AG04449 (cell line): ENCODE measurements around the gene SRP68.

Experiments used
- CTCF ChIA-PET: fragments of 350-600 bp; formaldehyde crosslinking; extraction: SDS; loops from one replicate; lab custom pipeline; 2021; ENCODE audit warnings: antibody characterized with exemption; lab: Yijun Ruan, JAX
- POLR2A ChIA-PET: fragments of 400-600, 350-600 bp; formaldehyde crosslinking; extraction: SDS; loops from one replicate; lab custom pipeline; 2020; ENCODE audit warnings: antibody characterized with exemption, inconsistent platforms; lab: Yijun Ruan, JAX
- DNase-seq: peaks from one replicate; pipeline ENCODE4 v3.0.0-alpha.2; 2010; ENCODE audit warnings: low read depth, low spot score
- H3K4me3 ChIP-seq: 2 replicates; pipeline ENCODE4 v1.5.1; 2011; ENCODE audit warnings: low read depth, mild to moderate bottlenecking, control low read depth, low read length
- CTCF ChIP-seq: IDR thresholded peaks from one replicate; pipeline ENCODE4 v1.5.1; 2011; ENCODE audit warnings: mild to moderate bottlenecking, moderate library complexity, low read length, control low read depth, inconsistent platforms; ENCODE audit not compliant: insufficient read depth; ENCODE audit errors: missing control alignments

Gene SRP68

GRCh38 chr17:76056882-76057281, 15.4 kb downstream of the SRP68 start:
- no peak overlapping the region for H3K4me3 ChIP-seq
- TF ChIP-seq CTCF = no peak
- ChIA-PET CTCF (interaction anchor here (1.0 to 1.8 kb wide), 2 partner anchors 38 to 43 kb away, joined by 6 to 9 read pairs; no protein-coding TSS in a partner anchor), POLR2A (no interaction called here)
- no peak for DNase-seq

DNA sequence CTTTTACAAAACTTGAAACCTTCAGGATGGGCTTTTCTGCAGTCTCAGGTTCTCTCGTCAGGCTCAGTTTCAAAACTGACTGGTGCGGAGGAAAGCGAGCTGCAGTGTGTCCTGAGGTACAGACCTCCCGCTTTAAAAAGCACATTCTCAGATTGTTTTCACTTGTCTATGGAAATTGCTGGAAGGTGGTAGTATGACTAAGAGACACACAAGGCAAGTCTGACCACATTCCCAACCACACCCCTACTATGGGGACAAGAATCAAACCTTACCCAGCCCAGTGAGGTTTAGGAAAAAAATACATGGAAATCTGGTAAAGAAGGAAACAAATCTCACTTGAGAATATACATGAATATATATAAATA, 18.2 kb downstream of the SRP68 start:
- ChIA-PET POLR2A (no interaction called here), CTCF (interaction anchor here (0.9 to 2.4 kb wide), 5 partner anchors 12 to 226 kb away, joined by 3 to 11 read pairs (median 3); no protein-coding TSS in a partner anchor)
- H3K4me3 ChIP-seq = no peak overlapping the region
- no peak for DNase-seq
- TF ChIP-seq CTCF = no peak

GRCh38 chr17:76053246-76054111, 18.8 kb downstream of the SRP68 start:
- POLR2A ChIA-PET = no interaction called here
- TF ChIP-seq CTCF = no peak
- DNase-seq = no peak
- H3K4me3 ChIP-seq = no peak overlapping the region
- CTCF ChIA-PET = interaction anchor here (0.9 to 2.4 kb wide), 6 partner anchors 12 to 226 kb away, joined by 3 to 11 read pairs (median 4); no protein-coding TSS in a partner anchor

DNA sequence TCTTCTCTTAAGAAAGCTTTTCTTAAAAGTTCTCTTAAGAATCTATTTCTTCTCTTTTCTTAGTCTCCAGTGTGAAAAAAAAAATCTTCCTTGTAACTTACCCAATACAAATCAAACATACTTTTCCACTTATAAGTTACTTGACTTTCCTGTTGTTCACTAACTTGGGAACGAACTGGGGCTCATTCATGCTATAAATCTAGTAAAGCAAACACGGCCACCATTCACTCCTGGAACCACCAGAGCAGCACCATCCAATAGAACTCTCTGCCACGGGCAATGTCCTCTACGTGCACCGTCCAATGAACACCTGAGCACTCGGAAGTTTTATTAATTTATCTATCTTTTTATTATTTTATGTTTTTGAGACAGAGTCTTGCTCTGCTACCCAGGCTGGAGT, 20.8 kb downstream of the SRP68 start:
- ChIA-PET CTCF (interaction anchor here (1.0 to 1.5 kb wide), 3 partner anchors 14 to 70 kb away, joined by 3 to 7 read pairs (median 4); no protein-coding TSS in a partner anchor), POLR2A (no interaction called here)
- no peak for DNase-seq
- no peak for TF ChIP-seq CTCF
- H3K4me3 ChIP-seq = no peak overlapping the region

- H3K4me3 ChIP-seq = no peak overlapping the region
- CTCF ChIA-PET = interaction anchor here (1.0 to 1.5 kb wide), 4 partner anchors 15 to 229 kb away, joined by 3 to 7 read pairs (median 4); no protein-coding TSS in a partner anchor
- POLR2A ChIA-PET = no interaction called here
- TF ChIP-seq CTCF = no peak
- DNase-seq = no peak
Measured at GRCh38 chr17:76050538-76051467, 21.5 kb downstream of the SRP68 start.
